PC-9 (cell line): ENCODE data around the gene MYD88. TPM values are rescaled to one million over a fixed set of nuclear protein-coding genes. Genes with fewer than 3 reads are reported as not detected.
A peak's percentile ranks its signal among the peaks of the same experiment; 100 is the strongest.

ENCODE experiments used
- BruUV-seq: library from RNA; stranded (reverse); fragments of 400-500 nt; replicated peaks from 2 replicates; lab custom pipeline; 2021; lab: Mats Ljungman, UMichigan
- CTCF ChIA-PET: fragments of 300-600 bp; sonication (Branson Sonifier 250); formaldehyde crosslinking; loops from one replicate; lab custom pipeline; 2022; ENCODE audit warnings: antibody characterized with exemption; lab: Charles Lee
- POLR2A ChIA-PET: fragments of 300-600 bp; sonication (Branson Sonifier 250); formaldehyde crosslinking; loops from one replicate; lab custom pipeline; 2022; ENCODE audit warnings: antibody characterized with exemption; ENCODE audit not compliant: unreplicated experiment; lab: Charles Lee
- DNase-seq, 2 experiments: peaks; one replicate each; pipeline versions ENCODE4 v3.0.0 to v3.0.0-alpha.2; 2015 to 2022; ENCODE audit warnings: mixed read lengths in 1 of 2
- H2AFZ ChIP-seq: fragments of 200-600 bp; sonication (generic); 2 replicates; pipeline ENCODE4 v1.8.1; 2017; ENCODE audit warnings: antibody characterized with exemption
- H3F3A ChIP-seq: fragments of 200-600 bp; sonication (generic); 2 replicates; pipeline ENCODE4 v1.8.1; 2017; ENCODE audit warnings: antibody characterized with exemption, mild to moderate bottlenecking, low read depth; ENCODE audit not compliant: insufficient read depth
- H3K27ac ChIP-seq: fragments of 200-600 bp; sonication (generic); 2 replicates; pipeline ENCODE4 v1.6.1; 2016; ENCODE audit warnings: mixed run types
- H3K27me3 ChIP-seq: fragments of 200-600 bp; sonication (generic); 2 replicates; pipeline ENCODE4 v1.6.1; 2016; ENCODE audit warnings: low read depth, mixed run types; ENCODE audit not compliant: insufficient read depth
- H3K36me3 ChIP-seq: fragments of 200-600 bp; sonication (generic); 2 replicates; pipeline ENCODE4 v1.6.1; 2016; ENCODE audit warnings: low read depth, mixed run types
- H3K4me1 ChIP-seq: fragments of 200-600 bp; sonication (generic); replicated peaks from 2 replicates; pipeline ENCODE4 v1.6.1; 2016; ENCODE audit warnings: mixed run types; ENCODE audit not compliant: insufficient read depth
- H3K4me2 ChIP-seq: fragments of 200-600 bp; sonication (generic); 2 replicates; pipeline ENCODE4 v1.6.1; 2017; ENCODE audit warnings: mixed run types
- H3K4me3 ChIP-seq: fragments of 200-600 bp; sonication (generic); 2 replicates; pipeline ENCODE4 v1.6.1; 2016; ENCODE audit warnings: mixed run types
- H3K79me2 ChIP-seq: fragments of 200-600 bp; sonication (generic); 2 replicates; pipeline ENCODE4 v1.6.1; 2017; ENCODE audit warnings: low read depth, mixed run types
- H3K9me2 ChIP-seq: fragments of 200-600 bp; sonication (generic); 2 replicates; pipeline ENCODE4 v1.8.1; 2017; ENCODE audit warnings: mild to moderate bottlenecking; ENCODE audit not compliant: insufficient read depth
- H3K9me3 ChIP-seq: fragments of 200-600 bp; sonication (generic); 2 replicates; pipeline ENCODE4 v1.8.1; 2016; ENCODE audit warnings: low read depth; ENCODE audit not compliant: insufficient read depth
- H4K20me1 ChIP-seq: fragments of 200-600 bp; sonication (generic); 2 replicates; pipeline ENCODE4 v1.8.1; 2017; ENCODE audit not compliant: insufficient read depth
- CTCF ChIP-seq: fragments of 200-600 bp; sonication (generic); conservative IDR thresholded peaks from 2 replicates; pipeline ENCODE4 v1.6.1; 2017; ENCODE audit warnings: mixed run types, antibody characterized with exemption, mild to moderate bottlenecking, moderate library complexity
- EZH2 ChIP-seq: fragments of 200-600 bp; sonication (generic); IDR thresholded peaks from 2 replicates; pipeline ENCODE4 v1.8.0; 2017; ENCODE audit warnings: antibody characterized with exemption, low read depth
- intact Hi-C: fragments of 100-400 bp; cut with micrococcal nuclease; formaldehyde crosslinking; loops from one replicate; pipeline ENCODE4 v1.10.0; 2022; ENCODE audit not compliant: unreplicated experiment
- total RNA-seq: library from RNA; stranded (reverse); gene quantifications from 2 replicates; pipeline ENCODE4 v1.2.3, GENCODE V29; 2021

The MYD88 gene
- total RNA-seq, 1 experiment from 2014 or later, result 25.0 TPM

DNA sequence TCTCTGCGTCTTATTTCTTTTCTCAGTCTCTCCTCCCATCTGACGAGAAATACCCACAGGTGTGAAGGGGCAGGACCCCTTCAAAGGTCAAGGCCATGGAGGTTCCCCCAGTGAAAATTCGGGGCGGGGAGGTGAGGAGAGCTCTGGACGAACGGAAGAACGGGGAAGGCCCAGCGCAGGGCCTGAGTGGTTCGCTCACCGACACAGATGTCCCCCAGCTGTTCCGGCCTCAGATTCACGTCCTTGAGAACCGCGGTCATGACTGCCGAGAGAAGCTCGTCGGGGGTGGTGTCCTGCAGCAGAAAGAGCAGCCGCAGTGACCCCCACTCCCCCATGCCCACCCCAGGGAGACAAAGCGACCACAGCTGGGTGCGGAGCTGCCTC lies 2.1 kb upstream of the MYD88 start:
- Histone ChIP-seq H3K4me3 (peak overlapping the region; percentile 98), H3K79me2 (peaks cover 44% of the 10 kb centered on the region), H3K27me3 (no peaks in the 10 kb centered on the region), H3F3A (peaks cover 46% of the 10 kb centered on the region; the same call in 1 of the 2 replicates), H3K4me2 (peak overlapping the region; percentile 98), H3K9me2 (no peaks in the 10 kb centered on the region), H3K4me1 (peaks cover 66% of the 10 kb centered on the region), H4K20me1 (no peaks in the 10 kb centered on the region; the same call in 1 of the 2 replicates), H3K36me3 (no peaks in the 10 kb centered on the region; the same call in 1 of the 2 replicates), H2AFZ (peak overlapping the region; percentile 78), H3K9me3 (no peaks in the 10 kb centered on the region), H3K27ac (no peak overlapping the region)
- CTCF ChIA-PET, result interaction anchor here (0.6 to 1.1 kb wide), 3 partner anchors 110 to 303 kb away, joined by 3 to 8 read pairs (median 3); no protein-coding TSS in a partner anchor
- intact Hi-C loops, result loop anchor here (5.0 to 10.0 kb wide), 4 partner anchors 111 to 1144 kb away; partner anchors contain the start of genes ACVR2B, EPM2AIP1 and MLH1
- TF ChIP-seq CTCF (no peak), EZH2 (no peak)
- BruUV-seq, result TSS peak; percentile 48
- POLR2A ChIA-PET, result interaction anchor here (0.6 to 1.2 kb wide), 3 partner anchors 19 to 29 kb away, joined by 6 to 10 read pairs (median 10); partner anchors contain the start of gene OXSR1
- no peak for DNase-seq

DNA sequence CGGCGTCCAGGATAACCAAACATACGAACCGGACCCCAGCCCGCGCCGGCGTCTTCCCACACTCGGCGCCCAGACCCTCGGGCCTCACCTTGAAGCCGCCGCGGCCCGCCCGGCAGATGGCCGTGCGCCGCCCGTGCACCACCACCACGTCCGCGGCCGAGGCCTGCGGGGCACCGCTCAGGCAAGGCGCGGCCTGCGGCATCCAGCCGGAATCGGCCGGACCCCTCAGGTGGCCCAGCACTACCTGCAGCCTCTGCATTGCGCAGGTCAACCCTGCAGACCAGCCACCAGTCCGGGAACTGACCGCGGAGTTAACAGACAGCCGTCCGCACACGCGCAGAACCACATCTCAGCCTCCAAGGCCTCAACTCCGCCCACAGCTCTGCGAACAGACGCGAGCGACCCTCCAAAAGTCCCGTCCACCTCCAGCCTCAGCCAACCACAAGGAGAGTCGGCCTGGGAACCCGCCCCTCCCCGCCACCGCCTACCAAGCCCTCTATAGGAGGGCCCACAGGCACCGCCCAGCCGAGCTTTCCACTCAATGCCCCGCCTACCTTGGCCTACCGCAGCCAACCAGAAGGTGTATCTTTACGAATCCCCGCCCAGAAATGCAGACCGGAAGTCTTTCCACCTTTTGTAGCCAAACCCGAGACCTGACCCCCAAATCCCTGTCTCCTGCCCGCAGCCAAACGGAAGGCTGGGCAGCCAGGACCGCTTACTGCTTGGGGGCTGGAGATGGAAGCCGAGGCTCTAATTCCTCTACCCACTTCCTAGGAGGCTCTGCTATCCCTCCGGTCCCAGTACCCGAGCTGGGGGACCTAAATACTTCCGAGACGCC lies 1.5 kb upstream of the MYD88 start, which contains the start of gene ACAA1:
Gene ACAA1 (minus strand): TSS at position 351 of the 838 bp plus-strand sequence. CDS start 92 bp downstream, at position 259.
- H3K36me3 ChIP-seq, result no peaks in the 10 kb centered on the region; the same call in 1 of the 2 replicates
- POLR2A ChIA-PET, result interaction anchor here (0.6 to 1.2 kb wide), 9 partner anchors 18 to 204 kb away, joined by 3 to 10 read pairs (median 5); partner anchors contain the start of gene OXSR1
- peak; percentile 96 to 99 for DNase-seq
- peaks cover 44% of the 10 kb centered on the region for H3K79me2 ChIP-seq
- peaks cover 46% of the 10 kb centered on the region; the same call in 1 of the 2 replicates for H3F3A ChIP-seq
- CTCF ChIA-PET, result interaction anchor here (0.6 to 1.1 kb wide), 4 partner anchors 17 to 302 kb away, joined by 3 to 8 read pairs (median 3); no protein-coding TSS in a partner anchor
- peak within 1 kb of the TSS; percentile 98 for H3K4me2 ChIP-seq
- H3K9me3 ChIP-seq, result no peaks in the 10 kb centered on the region
- intact Hi-C loops, result loop anchor here (1.0 to 10.0 kb wide), 6 partner anchors 17 to 1145 kb away; partner anchors contain the start of genes ACVR2B, EPM2AIP1, MLH1 and OXSR1
- H3K4me3 ChIP-seq, result peak within 1 kb of the TSS; percentile 98
- no peaks in the 10 kb centered on the region for H3K9me2 ChIP-seq
- H3K4me1 ChIP-seq, result peaks cover 71% of the 10 kb centered on the region
- no TSS peak for BruUV-seq
- TF ChIP-seq CTCF (no peak), EZH2 (no peak)
- H3K27ac ChIP-seq, result peak within 1 kb of the TSS; percentile 69
- H2AFZ ChIP-seq, result peak within 1 kb of the TSS; percentile 93
- H4K20me1 ChIP-seq, result no peaks in the 10 kb centered on the region; the same call in 1 of the 2 replicates
- H3K27me3 ChIP-seq, result no peaks in the 10 kb centered on the region
